SK-N-SH (cell line): ENCODE data around the gene DIRAS2.

Experiments used
- CTCF ChIP-seq: fragments of 200-600 bp; sonication (generic); IDR thresholded peaks from 2 replicates; pipeline ENCODE4 v1.6.1; 2017; ENCODE audit warnings: antibody characterized with exemption, mild to moderate bottlenecking, moderate library complexity
- ELF1 ChIP-seq: IDR thresholded peaks from 2 replicates; pipeline ENCODE4 v1.4.0; 2012
- EP300 ChIP-seq, 2 experiments: IDR thresholded peaks; 2 replicates each; pipeline versions ENCODE4 v1.4.0 to v1.6.1; 2012; ENCODE audit warnings: borderline replicate concordance in 1 of 2, low read depth in 1 of 2, low read length in 1 of 2
- EZH2phosphoT487 ChIP-seq: fragments of 200-600 bp; sonication (generic); IDR thresholded peaks from 2 replicates; pipeline ENCODE4 v1.6.1; 2017; ENCODE audit warnings: low read depth, mixed run types, mild to moderate bottlenecking, antibody characterized with exemption, moderate library complexity, borderline replicate concordance
- IRF3 ChIP-seq: fragments of 150-350 bp; IDR thresholded peaks from 2 replicates; pipeline ENCODE4 v1.6.1; 2016; ENCODE audit warnings: mild to moderate bottlenecking, low read depth, low read length
- MAX ChIP-seq: IDR thresholded peaks from 2 replicates; pipeline ENCODE4 v1.4.0; 2012; ENCODE audit warnings: low read depth
- NFIC ChIP-seq: IDR thresholded peaks from 2 replicates; pipeline ENCODE4 v1.4.0; 2012; ENCODE audit warnings: borderline replicate concordance
- POLR2AphosphoS5 ChIP-seq: IDR thresholded peaks from 2 replicates; pipeline ENCODE4 v1.6.1; 2012; ENCODE audit warnings: low read depth, low read length
- RAD21 ChIP-seq: IDR thresholded peaks from 2 replicates; pipeline ENCODE4 v1.6.1; 2012; ENCODE audit warnings: mild to moderate bottlenecking, low read length
- SMC3 ChIP-seq: IDR thresholded peaks from 2 replicates; pipeline ENCODE4 v1.6.1; 2012; ENCODE audit warnings: low read depth, low read length, improper control_type of control experiment
- TAF1 ChIP-seq: IDR thresholded peaks from 2 replicates; pipeline ENCODE4 v1.6.1; 2012; ENCODE audit warnings: low read depth, mild to moderate bottlenecking, low read length, moderate library complexity, borderline replicate concordance
- USF2 ChIP-seq: fragments of 150-350 bp; IDR thresholded peaks from 2 replicates; pipeline ENCODE4 v1.6.1; 2017; ENCODE audit warnings: antibody characterized with exemption, low read length, low read depth, borderline replicate concordance
- YY1 ChIP-seq: IDR thresholded peaks from 2 replicates; pipeline ENCODE4 v1.4.0; 2012; ENCODE audit warnings: low read depth, mild to moderate bottlenecking

DNA sequence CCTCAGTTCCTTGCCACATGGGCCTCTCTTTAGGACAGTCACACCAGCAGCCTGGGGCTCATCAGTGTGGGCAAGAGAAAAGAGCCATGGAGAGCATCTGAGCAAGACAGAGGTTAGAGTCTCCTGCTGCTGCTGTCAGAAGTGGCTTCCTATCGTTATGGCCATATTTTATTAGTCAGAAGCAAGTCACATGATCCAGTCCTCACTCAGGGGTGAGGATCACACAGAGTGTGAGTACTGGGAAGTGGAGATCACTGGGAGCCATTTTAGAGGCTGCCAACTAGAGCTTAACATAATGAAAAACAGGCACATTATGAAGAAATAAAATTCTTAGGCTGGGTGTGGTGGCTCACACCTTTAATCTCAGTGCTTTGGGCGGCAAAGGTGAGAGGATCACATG is 62.0 kb downstream of the DIRAS2 start:
- TF ChIP-seq CTCF = no peak
- TF ChIP-seq POLR2AphosphoS5 = no peak
- no peak for TF ChIP-seq NFIC
- no peak for TF ChIP-seq EP300 (IDR thresholded peaks at IDR 0.05; ENCODE audit: borderline replicate concordance in 1 of 2, low read depth in 1 of 2, low read length in 1 of 2)
- TF ChIP-seq EZH2phosphoT487 = no peak
- TF ChIP-seq MAX = no peak
- TF ChIP-seq USF2 = no peak
- TF ChIP-seq IRF3 = no peak
- no peak for TF ChIP-seq RAD21
- TF ChIP-seq TAF1 = no peak
- TF ChIP-seq SMC3 = no peak
- TF ChIP-seq YY1 = no peak
- no peak for TF ChIP-seq ELF1
